H1 (cell line): ENCODE measurements around the gene MAJIN. TPM values are rescaled to one million over a fixed set of nuclear protein-coding genes. Genes with fewer than 3 reads are reported as not detected.
A peak's percentile ranks its signal among the peaks of the same experiment; 100 is the strongest.

Experiments
- CTCF ChIA-PET: fragments of 300-600 bp; sonication (Branson Sonifier 250); formaldehyde crosslinking; loops from one replicate; lab custom pipeline; 2021; ENCODE audit not compliant: partially characterized antibody; lab: Charles Lee
- POLR2A ChIA-PET: fragments of 300-600 bp; sonication (Branson Sonifier 250); formaldehyde crosslinking; loops from one replicate; lab custom pipeline; 2021; ENCODE audit warnings: inconsistent platforms; ENCODE audit not compliant: partially characterized antibody; lab: Charles Lee
- DNase-seq, 2 experiments: peaks; one replicate each; pipeline versions ENCODE4 v3.0.0 to v3.0.0-alpha.2; 2010 to 2022; ENCODE audit warnings: low spot score in 2 of 2, low read depth in 1 of 2, mixed read lengths in 1 of 2
- FAIRE-seq: peaks from 2 replicates; lab custom pipeline; 2011; peaks lifted over from hg19 to GRCh38; lab: Jason Lieb, UNC
- H2AFZ ChIP-seq: 2 replicates; pipeline ENCODE4 v1.8.1; 2012; ENCODE audit warnings: low read length, inconsistent platforms
- H2AK5ac ChIP-seq: 2 replicates; pipeline ENCODE4 v1.6.1; 2013; ENCODE audit warnings: low read depth, low read length
- H2BK120ac ChIP-seq: replicated peaks from 2 replicates; pipeline ENCODE3; 2013; ENCODE audit warnings: low read depth, low read length, inconsistent platforms
- H2BK12ac ChIP-seq: 2 replicates; pipeline ENCODE4 v1.6.1; 2013; ENCODE audit warnings: low read depth, low read length
- H2BK15ac ChIP-seq: 2 replicates; pipeline ENCODE4 v1.6.1; 2013; ENCODE audit warnings: low read length
- H2BK20ac ChIP-seq: 2 replicates; pipeline ENCODE4 v1.6.1; 2013; ENCODE audit warnings: low read length
- H2BK5ac ChIP-seq: 2 replicates; pipeline ENCODE4 v1.6.1; 2013; ENCODE audit warnings: low read depth, low read length
- H3K14ac ChIP-seq: 2 replicates; pipeline ENCODE4 v1.6.1; 2013; ENCODE audit warnings: inconsistent platforms; ENCODE audit not compliant: insufficient read length
- H3K18ac ChIP-seq: 2 replicates; pipeline ENCODE4 v1.6.1; 2013; ENCODE audit warnings: low read length; ENCODE audit errors: extremely low read depth
- H3K23ac ChIP-seq: 2 replicates; pipeline ENCODE4 v1.6.1; 2013; ENCODE audit warnings: inconsistent platforms; ENCODE audit not compliant: insufficient read length
- H3K23me2 ChIP-seq: 2 replicates; pipeline ENCODE4 v1.6.1; 2013; ENCODE audit warnings: low read depth, low read length
- H3K27ac ChIP-seq: 2 replicates; pipeline ENCODE4 v1.6.1; 2011; ENCODE audit warnings: low read depth, low read length, inconsistent platforms
- H3K27me3 ChIP-seq, 4 experiments: replicated peaks in 1 of 4; 1 replicate in 1 of 4; 2 replicates in 3 of 4; pipeline versions ENCODE4 v1.6.1 to v1.8.1; 2011 to 2013; ENCODE audit warnings: low read length in 3 of 4, mild to moderate bottlenecking in 3 of 4, inconsistent platforms in 2 of 4, mixed read lengths in 2 of 4, moderate library complexity in 1 of 4; ENCODE audit not compliant: control insufficient read depth in 3 of 4, insufficient read depth in 3 of 4; ENCODE audit errors: extremely low read depth in 1 of 4
- H3K36me3 ChIP-seq, 4 experiments: 2 replicates each; pipeline versions ENCODE4 v1.6.1 to v1.8.1; 2011 to 2013; ENCODE audit warnings: mild to moderate bottlenecking in 4 of 4, low read length in 3 of 4, moderate library complexity in 2 of 4, control low read depth in 1 of 4, inconsistent platforms in 1 of 4; ENCODE audit not compliant: insufficient read depth in 4 of 4, control insufficient read depth in 2 of 4
- H3K4ac ChIP-seq: replicated peaks from 2 replicates; pipeline ENCODE3; 2013; ENCODE audit warnings: low read length, low read depth, mixed read lengths, inconsistent platforms; ENCODE audit not compliant: insufficient read length
- H3K4me1 ChIP-seq, 4 experiments: replicated peaks in 1 of 4; 1 replicate in 1 of 4; 2 replicates in 3 of 4; pipeline versions ENCODE4 v1.6.1 to v1.8.1; 2011 to 2013; ENCODE audit warnings: low read length in 3 of 4, inconsistent platforms in 2 of 4, mixed read lengths in 1 of 4; ENCODE audit not compliant: insufficient read depth in 4 of 4, control insufficient read depth in 3 of 4
- H3K4me2 ChIP-seq, 2 experiments: 2 replicates each; pipeline versions ENCODE4 v1.6.1 to v1.8.1; 2011 to 2013; ENCODE audit warnings: low read depth in 2 of 2, low read length in 2 of 2, control low read depth in 1 of 2, inconsistent platforms in 1 of 2, mild to moderate bottlenecking in 1 of 2; ENCODE audit not compliant: insufficient read depth in 1 of 2
- H3K4me3 ChIP-seq, 4 experiments: fragments of 200-600, 300-600 bp in 1 of 4; sonication (generic), shearing (Covaris generic), sonication (Bioruptor Twin) in 1 of 4; 2 replicates each; pipeline versions ENCODE4 v1.5.1 to v1.8.1; 2011 to 2016; ENCODE audit warnings: low read length in 4 of 4, low read depth in 3 of 4, control low read depth in 2 of 4, inconsistent platforms in 2 of 4, mild to moderate bottlenecking in 2 of 4, mixed read lengths in 1 of 4, moderate library complexity in 1 of 4; ENCODE audit not compliant: insufficient read depth in 2 of 4; ENCODE audit errors: extremely low read depth in 1 of 4
- H3K56ac ChIP-seq: replicated peaks from 2 replicates; pipeline ENCODE3; 2013; ENCODE audit warnings: low read depth, mild to moderate bottlenecking, mixed read lengths, low read length, inconsistent platforms; ENCODE audit not compliant: insufficient read length
- H3K79me1 ChIP-seq: 2 replicates; pipeline ENCODE4 v1.6.1; 2013; ENCODE audit warnings: low read depth, low read length, control low read depth
- H3K79me2 ChIP-seq, 2 experiments: 2 replicates each; pipeline versions ENCODE4 v1.6.1 to v1.8.1; 2012 to 2013; ENCODE audit warnings: low read length in 2 of 2, mild to moderate bottlenecking in 2 of 2, inconsistent platforms in 1 of 2; ENCODE audit not compliant: insufficient read depth in 2 of 2, control insufficient read depth in 1 of 2
- H3K9ac ChIP-seq, 4 experiments: replicated peaks in 1 of 4; 1 replicate in 1 of 4; 2 replicates in 3 of 4; pipeline versions ENCODE4 v1.6.1 to v1.8.1; 2011 to 2013; ENCODE audit warnings: low read depth in 3 of 4, low read length in 3 of 4, control low read depth in 2 of 4, mild to moderate bottlenecking in 2 of 4, moderate library complexity in 2 of 4, inconsistent platforms in 1 of 4; ENCODE audit errors: extremely low read depth in 1 of 4
- H3K9me3 ChIP-seq, 2 experiments: 2 replicates each; pipeline versions ENCODE4 v1.6.1 to v1.8.1; 2012 to 2013; ENCODE audit warnings: mild to moderate bottlenecking in 2 of 2, moderate library complexity in 2 of 2, control low read depth in 1 of 2, inconsistent platforms in 1 of 2, low read depth in 1 of 2, low read length in 1 of 2, mixed read lengths in 1 of 2; ENCODE audit not compliant: insufficient read depth in 2 of 2
- H4K20me1 ChIP-seq, 2 experiments: replicated peaks in 1 of 2; 2 replicates each; pipeline versions ENCODE3 to v1.8.1; 2011 to 2013; ENCODE audit warnings: inconsistent platforms in 2 of 2, low read length in 2 of 2, mild to moderate bottlenecking in 1 of 2; ENCODE audit not compliant: insufficient read depth in 2 of 2, control insufficient read depth in 1 of 2
- H4K5ac ChIP-seq: 2 replicates; pipeline ENCODE4 v1.6.1; 2013; ENCODE audit warnings: low read length, low read depth, mixed read lengths, inconsistent platforms; ENCODE audit not compliant: insufficient read length
- H4K8ac ChIP-seq: 2 replicates; pipeline ENCODE4 v1.8.0; 2013; ENCODE audit warnings: mild to moderate bottlenecking, moderate library complexity, low read length, inconsistent platforms; ENCODE audit not compliant: insufficient read depth; ENCODE audit errors: extremely low read depth
- H4K91ac ChIP-seq: replicated peaks from 2 replicates; pipeline ENCODE3; 2013; ENCODE audit warnings: low read length, mixed read lengths, inconsistent platforms; ENCODE audit not compliant: insufficient read length
- CBX8 ChIP-seq: fragments of 300-800, 300-1000 bp; sonication (generic); IDR thresholded peaks from 2 replicates; pipeline ENCODE4 v1.7.1; 2016; ENCODE audit warnings: low read depth, low read length, borderline replicate concordance
- FOSL1 ChIP-seq: IDR thresholded peaks from 2 replicates; pipeline ENCODE4 v1.6.1; 2011; ENCODE audit warnings: mild to moderate bottlenecking, low read depth, low read length, moderate library complexity; ENCODE audit not compliant: insufficient read depth
- GTF2F1 ChIP-seq: IDR thresholded peaks from 2 replicates; pipeline ENCODE4 v1.6.1; 2012; ENCODE audit warnings: low read depth, low read length, improper control_type of control experiment, borderline replicate concordance
- HDAC2 ChIP-seq, 2 experiments: fragments of 300-600 bp in 1 of 2; sonication (generic) in 1 of 2; IDR thresholded peaks; 2 replicates each; pipeline ENCODE4 v1.6.1; 2011 to 2012; ENCODE audit warnings: low read depth in 2 of 2, low read length in 2 of 2, mild to moderate bottlenecking in 2 of 2, moderate library complexity in 2 of 2, borderline replicate concordance in 1 of 2, inconsistent platforms in 1 of 2
- JUND ChIP-seq: IDR thresholded peaks from 2 replicates; pipeline ENCODE4 v1.6.1; 2011; ENCODE audit warnings: mild to moderate bottlenecking, improper control_type of control experiment, low read length
- KDM1A ChIP-seq: fragments of 200-600, 300-600 bp; sonication (generic); IDR thresholded peaks from 2 replicates; pipeline ENCODE4 v1.7.1; 2016; ENCODE audit warnings: mild to moderate bottlenecking, low read length, borderline replicate concordance
- POLR2AphosphoS5 ChIP-seq: IDR thresholded peaks from 2 replicates; pipeline ENCODE4 v1.6.1; 2011; ENCODE audit warnings: low read depth, low read length
- RNF2 ChIP-seq: fragments of 200-900, 300-1000 bp; sonication (generic); IDR thresholded peaks from 2 replicates; pipeline ENCODE4 v1.7.1; 2016; ENCODE audit warnings: borderline replicate concordance, low read depth, mild to moderate bottlenecking, antibody characterized with exemption, low read length; ENCODE audit not compliant: poor library complexity, severe bottlenecking; ENCODE audit errors: missing control alignments
- SIRT6 ChIP-seq: IDR thresholded peaks from one replicate; pipeline ENCODE4 v1.7.1; 2012; ENCODE audit warnings: low read length, inconsistent platforms
- SUZ12 ChIP-seq: fragments of 200-600 bp; sonication (generic); IDR thresholded peaks from 2 replicates; pipeline ENCODE4 v1.6.1; 2012; ENCODE audit warnings: mild to moderate bottlenecking, inconsistent platforms, low read length, moderate library complexity, mixed read lengths
- TCF12 ChIP-seq: IDR thresholded peaks from 2 replicates; pipeline ENCODE4 v1.6.1; 2011; ENCODE audit warnings: low read depth, mild to moderate bottlenecking, low read length
- ZNF274 ChIP-seq: IDR thresholded peaks from 2 replicates; pipeline ENCODE4 v1.7.0; 2012; ENCODE audit warnings: low read length, borderline replicate concordance; ENCODE audit errors: extremely low read depth
- WGBS, 2 experiments: shearing (Covaris generic) in 1 of 2; methylation state at CpG; one replicate each; pipeline versions ENCODE4 v1.1.6 to v1.1.7; 2013 to 2015; ENCODE audit warnings: low lambda C conversion rate in 2 of 2, mixed read lengths in 2 of 2, inconsistent platforms in 1 of 2, low coverage in 1 of 2, missing lambda C conversion rate in 1 of 2; ENCODE audit not compliant: insufficient replicate concordance in 2 of 2, insufficient coverage in 1 of 2, insufficient read length in 1 of 2; ENCODE audit errors: extremely low coverage in 1 of 2, missing lambda C conversion rate in 1 of 2; 5-methylcytosine and 5-hydroxymethylcytosine counted together
- polyA plus RNA-seq, 7 experiments: library from polyadenylated mRNA; depleted of rRNA in 3 of 7; stranded (reverse) in 5 of 7; unstranded in 2 of 7; fragments of >200 nt in 5 of 7; fragments of 200-250 nt in 2 of 7; gene quantifications; 1 replicate in 5 of 7; 2 replicates in 1 of 7; 4 replicates in 1 of 7; pipeline versions ENCODE4 v1.2.1 to v1.2.3, GENCODE V29; 2011 to 2013; ENCODE audit warnings: missing spikeins in 2 of 7, mixed read lengths in 2 of 7
- total RNA-seq: library from RNA; stranded (reverse); fragmentation: NEBNext Ultra II Directional; extraction: Animal tissue kit (Norgen Biotek cat#: 25700); gene quantifications from 2 replicates; pipeline ENCODE4 v1.2.1, GENCODE V29; 2021

Gene MAJIN
- total and polyA plus RNA-seq, 2 of the 8 experiments (the other 6 are each of a cell fraction or from before 2014, with no cell fraction given) = not detected

DNA sequence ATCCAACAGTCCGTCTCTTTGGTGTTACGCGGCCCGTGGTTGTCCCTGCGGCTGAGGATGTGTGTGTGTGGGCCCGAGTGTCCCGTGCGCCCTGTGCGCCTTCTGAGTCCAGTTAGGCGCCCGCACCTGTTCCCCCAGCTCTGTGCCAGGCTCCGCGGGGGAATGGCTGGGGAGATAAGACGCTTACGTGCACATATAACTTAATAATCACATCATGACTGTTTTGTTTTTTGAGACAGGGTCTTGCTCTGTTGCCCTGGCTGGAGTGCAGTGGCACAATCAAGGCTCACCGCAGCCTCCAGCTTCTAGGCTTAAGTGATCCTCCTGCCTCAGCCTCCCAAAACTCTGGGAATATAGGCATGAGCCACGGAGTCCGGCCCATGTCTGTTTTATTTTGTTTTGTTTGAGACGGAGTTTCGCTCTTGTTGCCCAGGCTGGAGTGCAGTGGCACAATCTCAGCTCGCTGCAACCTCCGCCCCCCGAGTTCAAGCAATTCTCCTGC lies 42.9 kb upstream of the MAJIN start:
- peak overlapping the region; percentile 88; the same call in 1 of the 2 replicates for H3K27ac ChIP-seq
- ChIA-PET CTCF (interaction anchor here (0.6 to 6.5 kb wide), 44 partner anchors 8 to 239 kb away, joined by 3 to 48 read pairs (median 5); partner anchors contain the start of genes BATF2, EHD1, NAALADL1 and SAC3D1), POLR2A (interaction anchor here (0.8 to 3.7 kb wide), 16 partner anchors 16 to 166 kb away, joined by 3 to 20 read pairs (median 4); partner anchors contain the start of genes BATF2, FAU, GPHA2 and MRPL49)
- TF ChIP-seq SUZ12 (0 out of 2 replicates have a peak, but pooled peaks have one; percentile 18), FOSL1 (no peak), RNF2 (no peak), ZNF274 (no peak), HDAC2 (IDR thresholded peaks at IDR 0.05; ENCODE audit: borderline replicate concordance in 1 of 2, low read depth in 2 of 2, low read length in 2 of 2) (no peak; a peak in 1 of 4 replicates), TCF12 (no peak), CBX8 (no peak), JUND (no peak), SIRT6 (no peak), KDM1A (peak; percentile 81), POLR2AphosphoS5 (no peak), GTF2F1 (no peak)
- FAIRE-seq (no peak), DNase-seq (no peak)
- H2BK5ac ChIP-seq = no peak overlapping the region
- H4K91ac ChIP-seq = peak overlapping the region; percentile 10
- no peaks in the 10 kb centered on the region for H3K79me1 ChIP-seq
- no peak overlapping the region for H2BK15ac ChIP-seq
- H2BK20ac ChIP-seq = no peak overlapping the region
- H3K79me2 ChIP-seq = peaks cover 0 to 10% of the 10 kb centered on the region in 2 experiments; a peak in 1 of 4 replicates
- peaks cover 3 to 5% of the 10 kb centered on the region in 2 experiments for H4K20me1 ChIP-seq
- no peak overlapping the region for H3K56ac ChIP-seq
- peak overlapping the region; percentile 58 for H4K5ac ChIP-seq
- H2AK5ac ChIP-seq = no peak overlapping the region
- H3K9ac ChIP-seq = peak overlapping the region in 2 of 4 experiments; percentile 73 to 79; a peak in 5 of 7 replicates
- H3K23me2 ChIP-seq = peaks cover 2% of the 10 kb centered on the region; the same call in 1 of the 2 replicates
- H3K4me2 ChIP-seq = peak overlapping the region; percentile 2 to 92
- no peaks in the 10 kb centered on the region for H3K27me3 ChIP-seq
- H2BK12ac ChIP-seq = no peak overlapping the region
- H3K4ac ChIP-seq = no peak overlapping the region
- H3K9me3 ChIP-seq = no peaks in the 10 kb centered on the region
- peak overlapping the region; percentile 9 for H4K8ac ChIP-seq
- H3K14ac ChIP-seq = no peak overlapping the region
- H2AFZ ChIP-seq = no peak overlapping the region
- H2BK120ac ChIP-seq = no peak overlapping the region
- peaks cover 2 to 13% (median 9%) of the 10 kb centered on the region in 4 experiments; a peak in 6 of 8 replicates for H3K36me3 ChIP-seq
- H3K23ac ChIP-seq = no peak overlapping the region
- peak overlapping the region; percentile 93 for H3K18ac ChIP-seq
- 43% methylated on average over 23 of the region's 23 CpGs; no CpG with 5 or more reads in 1 of the 2 experiments for WGBS, 2 experiments
- H3K4me1 ChIP-seq = peaks cover 0 to 7% (median under 1%) of the 10 kb centered on the region in 4 experiments; a peak in 4 of 7 replicates
- peak overlapping the region; percentile 66 to 92 (median 86) for H3K4me3 ChIP-seq
